Left cardiac atrium (tissue), 4 donors: Measurements from ENCODE around the gene NUTM2G. TPM values are rescaled to one million over a fixed set of nuclear protein-coding genes. Genes with fewer than 3 reads are reported as not detected.
A peak's percentile ranks its signal among the peaks of the same experiment; 100 is the strongest.
"Not testable (repeated sequence)": the region's sequence is repeated elsewhere in the genome, so short reads cannot be mapped to it uniquely, and the experiment has no call there.

Source experiments
- ATAC-seq, 2 donors: fragments of 200-7000 bp; cut with Tn5 transposase; one replicate each; pipeline ENCODE4 v1.9.1; 2020; ENCODE audit warnings: mild to moderate bottlenecking in 2 of 2, moderate library complexity in 2 of 2
- DNase-seq: peaks from one replicate; pipeline ENCODE4 v3.0.0-alpha.2; 2020
- intact Hi-C, 2 donors: fragments of 100-400 bp; cut with DNase I; formaldehyde crosslinking; loops; one replicate each; pipeline versions ENCODE4 v1.14.1 to v1.15.1; 2022 to 2023
- total RNA-seq, 2 donors: library from RNA; stranded (reverse); fragmentation: NEBNext Ultra II Directional; extraction: Animal tissue kit (Norgen Biotek cat#: 25700); gene quantifications; one replicate each; pipeline ENCODE4 v1.2.1, GENCODE V29; 2021
- donor health status: DM: no; HTN: yes; CAD: no.
- donor health status: DM: no; HTN: yes; CAD: no; lungs with severe emphysema.
- donor health status: DM: yes; HTN: yes; CAD: no.
- donor health status: Dilated cardiomyopathy.

NUTM2G gene
- total RNA-seq, 2 donors from 2014 or later, result not detected

GRCh38 chr9:96938957-96939665, 10.5 kb downstream of the NUTM2G start:
- ATAC-seq, DNase-seq, intact Hi-C loops: not testable (repeated sequence)

GRCh38 chr9:96940982-96941381, 12.3 kb downstream of the NUTM2G start:
- ATAC-seq, intact Hi-C loops, DNase-seq: not testable (repeated sequence)

- intact Hi-C loops, ATAC-seq, DNase-seq: not testable (repeated sequence)
Observed at GRCh38 chr9:96941628-96942027, 13.0 kb downstream of the NUTM2G start.

- DNase-seq, ATAC-seq, intact Hi-C loops: not testable (repeated sequence)
Observed at GRCh38 chr9:96942181-96942580, 13.5 kb downstream of the NUTM2G start.

GRCh38 chr9:96949346-96949745, 20.7 kb downstream of the NUTM2G start:
- DNase-seq, ATAC-seq, intact Hi-C loops: not testable (repeated sequence)

GRCh38 chr9:96950539-96950938, 21.9 kb downstream of the NUTM2G start:
- DNase-seq, ATAC-seq, intact Hi-C loops: not testable (repeated sequence)

- DNase-seq, intact Hi-C loops, ATAC-seq: not testable (repeated sequence)
Observed at GRCh38 chr9:96967591-96967990, 38.9 kb downstream of the NUTM2G start.

- DNase-seq, ATAC-seq, intact Hi-C loops: not testable (repeated sequence)
Observed at GRCh38 chr9:96972552-96972951, 43.9 kb downstream of the NUTM2G start.

- DNase-seq, ATAC-seq, intact Hi-C loops: not testable (repeated sequence)
Observed at GRCh38 chr9:96974037-96974436, 45.4 kb downstream of the NUTM2G start.

- intact Hi-C loops, ATAC-seq, DNase-seq: not testable (repeated sequence)
Observed at GRCh38 chr9:96983496-96984122, 55.0 kb downstream of the NUTM2G start.

GRCh38 chr9:96984139-96984538, 55.5 kb downstream of the NUTM2G start:
- DNase-seq, intact Hi-C loops: not testable (repeated sequence)
- peak; percentile 27 to 67 for ATAC-seq

- intact Hi-C loops, DNase-seq, ATAC-seq: not testable (repeated sequence)
Observed at GRCh38 chr9:96984887-96985286, 56.2 kb downstream of the NUTM2G start.

Other genes starting within 250 kb of the NUTM2G start
- 10 to 100 TPM in 1 of 2 donors, 1 to 10 TPM in 1; 9.3 to 10.2 TPM for gene ZNF510, start 150.8 kb upstream of the NUTM2G start, total RNA-seq
- 1 to 10 TPM; 3.3 to 3.4 TPM for gene ZNF782, start 74.3 kb upstream of the NUTM2G start, total RNA-seq
- under 1 TPM in 1 of 2 donors, not detected in 1; 0.21 TPM for gene CTSV, start 110.3 kb downstream of the NUTM2G start, total RNA-seq